Memory B cell (primary cell): Measurements from ENCODE around the gene KRTAP10-10.

Experiments
- ATAC-seq: fragments of 150-1000 bp; cut with Tn5 transposase; 2 replicates; pipeline ENCODE4 v1.10.0; 2021; ENCODE audit warnings: low read depth, mild to moderate bottlenecking, moderate library complexity
- DNase-seq, 2 donors: peaks; one replicate each; pipeline ENCODE4 v3.0.0; 2022; ENCODE audit warnings: low spot score in 2 of 2
- H3K27ac Mint-ChIP-seq: one replicate; pipeline ENCODE4 v1.8.0; 2022; ENCODE audit warnings: mild to moderate bottlenecking, moderate library complexity, mixed read lengths
- H3K27me3 Mint-ChIP-seq: one replicate; pipeline ENCODE4 v1.8.0; 2022; ENCODE audit warnings: mixed read lengths
- H3K36me3 Mint-ChIP-seq: one replicate; pipeline ENCODE4 v1.8.0; 2022; ENCODE audit warnings: mild to moderate bottlenecking, mixed read lengths
- H3K4me1 Mint-ChIP-seq: one replicate; pipeline ENCODE4 v1.8.0; 2022; ENCODE audit warnings: mixed read lengths
- H3K4me3 Mint-ChIP-seq: one replicate; pipeline ENCODE4 v1.8.0; 2022; ENCODE audit warnings: mild to moderate bottlenecking, moderate library complexity, mixed read lengths
- H3K9me3 Mint-ChIP-seq: one replicate; pipeline ENCODE4 v1.8.0; 2022; ENCODE audit warnings: mixed read lengths

KRTAP10-10 gene

DNA sequence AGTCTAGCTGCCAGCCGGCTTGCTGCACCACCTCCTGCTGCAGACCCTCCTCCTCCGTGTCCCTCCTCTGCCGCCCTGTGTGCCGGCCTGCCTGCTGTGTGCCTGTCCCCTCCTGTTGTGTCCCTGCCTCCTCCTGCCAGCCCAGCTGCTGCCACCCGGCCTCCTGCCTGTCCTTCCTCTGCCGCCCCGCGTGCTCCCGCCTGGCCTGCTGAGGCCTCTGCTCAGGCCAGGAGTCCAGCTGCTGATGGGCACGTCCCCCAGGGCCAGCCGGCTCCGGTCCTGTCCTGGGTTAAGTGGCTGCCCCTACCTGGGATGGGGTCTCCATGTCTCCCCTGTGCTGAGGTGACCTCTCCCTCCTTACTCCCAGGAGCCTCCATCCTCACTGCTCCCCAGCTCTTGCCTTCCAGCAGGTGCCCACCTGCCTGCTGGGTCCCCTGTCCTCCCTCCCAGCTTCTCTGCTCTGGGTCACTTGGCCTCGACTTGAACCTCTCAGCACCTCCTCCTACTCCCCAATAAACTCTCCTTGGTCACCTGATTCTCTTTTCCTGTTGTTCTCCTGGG lies 24.4 kb upstream of the KRTAP10-10 start:
- no peak overlapping the region for H3K27ac Mint-ChIP-seq
- H3K36me3 Mint-ChIP-seq, result peaks cover 9% of the 10 kb centered on the region
- H3K4me3 Mint-ChIP-seq, result no peak overlapping the region

DNA sequence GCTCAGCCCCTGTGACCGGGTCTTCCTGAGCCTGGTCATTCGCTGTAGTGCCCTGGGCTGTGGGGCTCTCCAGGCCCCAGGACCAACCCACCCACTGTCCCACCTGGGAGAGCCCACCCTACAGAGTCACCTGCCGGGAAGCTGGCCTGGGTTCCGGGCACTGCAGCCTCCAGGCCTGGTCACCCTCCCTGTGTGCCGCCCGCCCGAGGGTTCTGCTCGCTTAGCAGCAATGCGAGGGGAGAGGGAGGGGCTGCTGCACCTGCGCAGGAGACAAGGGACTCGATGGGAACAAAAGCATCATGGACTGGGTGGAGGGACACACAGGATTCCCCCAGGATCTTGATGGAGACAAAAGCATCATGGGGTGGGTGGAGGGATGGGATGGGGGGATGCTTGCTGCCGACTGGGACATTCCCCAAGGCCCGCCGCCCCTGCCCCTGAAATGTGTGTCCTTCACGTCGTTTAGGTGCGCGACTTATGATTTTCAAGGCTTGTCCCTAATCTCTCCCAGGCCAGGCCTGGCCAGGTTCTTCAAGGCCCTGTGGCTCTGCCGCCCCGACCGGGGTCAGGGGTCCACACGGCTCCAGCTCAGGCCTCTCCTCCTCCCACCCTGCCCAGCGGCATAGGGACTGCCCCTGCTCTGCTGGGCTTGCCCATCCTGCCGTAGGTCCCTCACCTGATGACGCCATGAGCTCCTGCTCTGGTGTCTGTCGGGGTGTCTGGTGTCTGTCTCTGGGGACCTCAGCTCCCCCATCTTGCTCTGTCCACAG lies 23.6 kb upstream of the KRTAP10-10 start:
- no peak for ATAC-seq
- peaks cover 15% of the 10 kb centered on the region for H3K9me3 Mint-ChIP-seq
- H3K27me3 Mint-ChIP-seq, result peaks cover 15% of the 10 kb centered on the region
- H3K4me3 Mint-ChIP-seq, result no peak overlapping the region
- peaks cover 2% of the 10 kb centered on the region for H3K4me1 Mint-ChIP-seq
- DNase-seq, result peak in 1 of 2 donors; percentile 8
- H3K27ac Mint-ChIP-seq, result no peak overlapping the region
- peaks cover 9% of the 10 kb centered on the region for H3K36me3 Mint-ChIP-seq

More for the DNA sequence above, 24.4 kb upstream of the KRTAP10-10 start:
- ATAC-seq, result no peak
- DNase-seq, result no peak
- H3K4me1 Mint-ChIP-seq, result no peaks in the 10 kb centered on the region
- peaks cover 18% of the 10 kb centered on the region for H3K27me3 Mint-ChIP-seq
- H3K9me3 Mint-ChIP-seq, result peaks cover 15% of the 10 kb centered on the region

DNA sequence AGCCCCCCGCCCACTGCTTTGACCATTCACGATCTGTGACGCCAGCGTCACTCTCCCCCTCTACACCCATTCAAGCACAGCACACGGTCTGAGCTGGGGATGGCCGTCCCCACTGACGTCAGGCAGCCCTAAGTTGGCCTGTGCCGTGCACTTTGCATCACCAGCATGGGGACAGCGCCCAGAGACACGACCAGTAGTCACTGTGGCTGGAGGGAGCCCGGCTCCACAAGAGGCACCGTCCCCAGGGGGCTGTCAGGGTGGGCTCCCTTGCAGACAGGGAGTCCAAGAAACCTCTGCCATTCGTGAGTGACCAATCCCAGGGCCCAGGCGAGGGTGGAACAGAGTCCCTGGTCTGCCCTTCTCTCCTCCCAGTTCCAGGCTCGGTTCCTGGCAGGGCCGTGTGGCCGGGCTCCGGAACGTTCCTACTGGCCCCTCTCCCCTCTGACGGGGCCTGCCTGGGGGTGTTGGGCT lies 23.0 kb upstream of the KRTAP10-10 start:
- peaks cover 14% of the 10 kb centered on the region for H3K27me3 Mint-ChIP-seq
- DNase-seq, result no peak
- H3K36me3 Mint-ChIP-seq, result peaks cover 6% of the 10 kb centered on the region
- no peak overlapping the region for H3K4me3 Mint-ChIP-seq
- no peak for ATAC-seq
- H3K4me1 Mint-ChIP-seq, result peaks cover 8% of the 10 kb centered on the region
- H3K9me3 Mint-ChIP-seq, result peaks cover 10% of the 10 kb centered on the region
- H3K27ac Mint-ChIP-seq, result no peak overlapping the region

DNA sequence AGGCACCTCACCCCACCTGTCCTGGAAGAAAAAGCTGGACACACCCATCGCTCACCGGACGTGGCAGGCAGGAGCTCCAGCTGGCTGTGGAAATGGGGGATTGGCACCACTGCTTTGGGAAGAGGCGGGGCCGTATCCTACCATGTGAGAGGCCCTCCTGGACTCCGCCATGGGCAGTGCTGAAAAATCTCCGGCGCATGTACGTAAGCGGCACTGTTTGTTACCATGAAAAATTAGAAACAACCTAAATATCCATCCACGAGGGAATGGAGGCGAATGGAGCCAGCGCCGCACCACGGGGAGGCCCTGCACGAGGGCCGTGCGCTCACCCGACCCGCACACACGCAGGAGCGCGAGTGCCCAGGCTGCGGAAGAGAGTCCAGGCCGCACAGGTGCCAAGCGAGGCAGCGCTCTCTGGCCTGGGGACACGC lies 22.2 kb upstream of the KRTAP10-10 start:
- Mint-ChIP-seq H3K36me3 (peaks cover 13% of the 10 kb centered on the region), H3K4me3 (no peak overlapping the region), H3K27me3 (peaks cover 14% of the 10 kb centered on the region), H3K27ac (no peak overlapping the region), H3K4me1 (peaks cover 9% of the 10 kb centered on the region), H3K9me3 (peaks cover 11% of the 10 kb centered on the region)
- no peak for DNase-seq
- no peak for ATAC-seq

DNA sequence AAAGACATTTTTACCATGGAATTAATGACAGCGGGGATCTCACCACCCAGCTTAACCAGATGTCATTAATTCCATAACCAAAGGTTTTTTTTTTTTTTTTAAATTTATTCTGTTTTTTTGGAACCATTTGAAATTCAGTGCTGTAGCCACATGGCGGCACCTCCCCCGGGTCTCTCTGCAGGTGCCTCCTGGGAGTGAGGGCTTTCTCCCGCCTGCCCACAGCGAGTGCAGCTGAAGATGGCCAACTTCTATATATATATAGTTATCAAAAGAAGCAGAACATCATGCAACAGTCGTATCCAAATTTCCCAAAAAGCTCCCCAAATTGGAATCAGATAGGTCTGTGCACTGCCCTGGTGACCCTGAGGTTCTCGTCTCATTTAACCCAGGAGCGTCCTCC lies 21.7 kb upstream of the KRTAP10-10 start:
- H3K27me3 Mint-ChIP-seq, result peaks cover 14% of the 10 kb centered on the region
- no peak overlapping the region for H3K4me3 Mint-ChIP-seq
- ATAC-seq (no peak), DNase-seq (no peak)
- peaks cover 14% of the 10 kb centered on the region for H3K36me3 Mint-ChIP-seq
- H3K27ac Mint-ChIP-seq, result no peak overlapping the region
- peaks cover 9% of the 10 kb centered on the region for H3K4me1 Mint-ChIP-seq
- peaks cover 13% of the 10 kb centered on the region for H3K9me3 Mint-ChIP-seq

DNA sequence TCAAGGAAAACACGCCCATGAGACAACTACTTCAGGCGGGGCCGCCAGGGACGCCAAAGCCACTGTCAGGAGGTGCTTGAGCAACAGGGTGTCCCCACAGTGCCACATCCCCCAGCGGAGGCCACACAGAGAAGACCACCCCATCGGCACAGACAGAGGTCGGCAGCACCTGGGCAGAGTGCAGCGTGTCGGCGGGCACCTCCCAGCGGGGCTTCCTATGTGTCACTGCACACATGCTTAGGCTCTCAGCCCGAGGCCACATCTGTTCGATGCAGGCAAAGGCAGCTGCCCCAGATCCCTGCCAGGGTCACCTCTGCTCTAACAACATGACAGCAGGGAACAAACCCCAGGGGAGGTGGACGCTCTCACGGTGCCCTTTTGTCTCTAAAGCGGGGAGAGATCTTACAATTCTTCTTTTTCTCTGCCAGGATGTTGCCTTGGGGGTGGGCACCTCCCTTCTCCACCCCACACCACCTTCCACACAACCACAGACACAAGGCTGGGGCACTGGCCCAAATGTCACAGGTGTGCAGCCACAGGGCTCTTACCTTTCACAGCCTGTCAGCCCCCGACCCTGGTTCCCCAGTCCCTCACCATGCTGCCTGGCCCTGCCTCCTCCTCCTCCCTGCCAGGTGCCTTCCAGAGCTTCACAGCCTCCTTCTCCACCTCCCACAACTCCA lies 21.1 kb upstream of the KRTAP10-10 start:
- H3K27me3 Mint-ChIP-seq, result peaks cover 14% of the 10 kb centered on the region
- no peak overlapping the region for H3K4me3 Mint-ChIP-seq
- peaks cover 9% of the 10 kb centered on the region for H3K4me1 Mint-ChIP-seq
- DNase-seq (no peak), ATAC-seq (no peak)
- peaks cover 19% of the 10 kb centered on the region for H3K36me3 Mint-ChIP-seq
- H3K9me3 Mint-ChIP-seq, result peaks cover 16% of the 10 kb centered on the region
- no peak overlapping the region for H3K27ac Mint-ChIP-seq

DNA sequence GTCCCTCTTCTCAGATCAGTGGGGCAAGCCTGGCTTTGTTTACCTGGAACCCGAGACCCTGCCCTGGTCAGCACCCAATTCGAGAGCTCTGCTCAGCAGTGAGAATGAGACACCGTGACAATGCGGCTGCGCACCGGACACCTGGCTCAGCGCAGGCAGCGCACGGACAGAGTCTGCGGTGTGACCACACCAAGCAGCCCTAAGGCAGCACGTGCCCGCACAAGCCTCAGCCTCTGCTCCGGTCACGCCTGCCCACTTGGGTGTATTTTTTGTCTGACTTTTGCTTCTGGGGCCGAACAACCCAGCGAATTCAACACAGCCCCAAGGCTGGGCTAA lies 20.6 kb upstream of the KRTAP10-10 start:
- ATAC-seq, result no peak

DNA sequence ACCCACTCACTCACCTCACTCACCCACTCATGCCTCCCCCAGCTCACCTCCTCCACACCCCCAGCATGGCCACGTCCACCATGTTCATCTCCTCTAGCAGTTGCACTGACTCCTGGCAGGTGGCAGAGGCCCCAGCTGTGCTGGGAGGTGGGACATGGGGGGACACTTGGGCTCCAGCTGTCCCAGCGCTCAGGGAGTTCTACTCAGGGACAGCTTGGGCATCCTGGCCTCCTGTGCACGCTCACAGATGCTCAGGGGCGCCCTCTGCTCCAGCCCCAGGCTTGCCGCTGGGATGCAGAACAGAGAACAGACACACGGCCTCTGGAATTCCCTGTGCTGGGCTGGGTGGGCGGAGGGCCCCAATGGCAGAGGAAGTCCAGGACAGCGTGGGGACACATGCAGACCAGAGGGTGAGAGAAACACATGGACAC lies 20.1 kb upstream of the KRTAP10-10 start:
- Mint-ChIP-seq H3K27ac (no peak overlapping the region), H3K36me3 (peaks cover 19% of the 10 kb centered on the region), H3K27me3 (peaks cover 14% of the 10 kb centered on the region), H3K4me3 (no peak overlapping the region), H3K4me1 (peaks cover 9% of the 10 kb centered on the region), H3K9me3 (peaks cover 16% of the 10 kb centered on the region)
- ATAC-seq (no peak), DNase-seq (no peak)

More for the DNA sequence above, 20.6 kb upstream of the KRTAP10-10 start:
- Mint-ChIP-seq H3K27ac (no peak overlapping the region), H3K27me3 (peaks cover 14% of the 10 kb centered on the region), H3K4me1 (peaks cover 9% of the 10 kb centered on the region), H3K9me3 (peaks cover 16% of the 10 kb centered on the region), H3K36me3 (peaks cover 19% of the 10 kb centered on the region), H3K4me3 (no peak overlapping the region)
- DNase-seq, result no peak

DNA sequence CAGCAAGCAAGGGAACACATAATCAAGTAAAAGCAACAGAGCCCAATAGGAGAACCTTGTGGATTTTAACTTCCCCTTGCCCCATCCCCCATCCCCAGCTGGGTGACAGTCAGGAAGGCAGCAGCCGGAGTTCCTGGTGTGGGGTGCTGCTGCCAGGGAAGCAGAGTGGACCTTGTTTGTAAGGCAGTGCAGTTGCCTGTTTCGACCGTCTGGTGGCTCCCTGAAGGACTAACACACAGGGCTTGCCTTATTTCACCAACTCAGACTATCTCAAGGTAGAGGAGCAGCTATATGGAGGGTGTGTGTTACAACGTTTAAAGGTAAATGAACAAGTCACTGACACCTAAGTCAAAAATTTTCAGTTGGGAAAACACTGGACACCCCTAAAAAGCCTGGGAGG lies 18.7 kb upstream of the KRTAP10-10 start:
- ATAC-seq, result no peak
- Mint-ChIP-seq H3K4me3 (no peak overlapping the region), H3K4me1 (peaks cover 9% of the 10 kb centered on the region), H3K36me3 (peaks cover 15% of the 10 kb centered on the region), H3K27me3 (peaks cover 13% of the 10 kb centered on the region), H3K27ac (peak overlapping the region; percentile 45), H3K9me3 (peaks cover 21% of the 10 kb centered on the region)
- DNase-seq, result no peak

DNA sequence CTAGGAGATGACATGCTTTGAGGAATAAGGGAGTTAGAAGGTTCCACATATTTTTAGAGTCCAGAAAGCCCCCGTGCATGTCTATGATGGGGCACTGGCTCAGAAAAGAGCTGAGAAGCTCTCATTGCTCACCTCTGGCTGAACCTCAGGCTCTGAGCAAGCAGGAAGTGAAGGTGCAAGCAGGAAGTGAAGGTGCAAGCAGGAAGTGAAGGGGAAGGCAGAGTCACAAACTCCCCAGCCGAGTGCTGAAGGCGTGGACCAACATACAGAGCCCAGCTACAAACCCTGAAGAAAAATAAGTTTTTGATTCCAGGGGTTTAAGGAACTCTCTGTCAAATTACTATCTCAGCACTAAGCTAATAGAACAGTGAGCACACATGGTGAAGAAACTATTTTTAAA lies 18.2 kb upstream of the KRTAP10-10 start:
- ATAC-seq (peak; percentile 83), DNase-seq (no peak)
- peaks cover 9% of the 10 kb centered on the region for H3K4me1 Mint-ChIP-seq
- H3K36me3 Mint-ChIP-seq, result peaks cover 16% of the 10 kb centered on the region
- H3K27ac Mint-ChIP-seq, result peak overlapping the region; percentile 45
- H3K9me3 Mint-ChIP-seq, result peaks cover 25% of the 10 kb centered on the region
- peaks cover 10% of the 10 kb centered on the region for H3K27me3 Mint-ChIP-seq
- H3K4me3 Mint-ChIP-seq, result peak overlapping the region; percentile 7

DNA sequence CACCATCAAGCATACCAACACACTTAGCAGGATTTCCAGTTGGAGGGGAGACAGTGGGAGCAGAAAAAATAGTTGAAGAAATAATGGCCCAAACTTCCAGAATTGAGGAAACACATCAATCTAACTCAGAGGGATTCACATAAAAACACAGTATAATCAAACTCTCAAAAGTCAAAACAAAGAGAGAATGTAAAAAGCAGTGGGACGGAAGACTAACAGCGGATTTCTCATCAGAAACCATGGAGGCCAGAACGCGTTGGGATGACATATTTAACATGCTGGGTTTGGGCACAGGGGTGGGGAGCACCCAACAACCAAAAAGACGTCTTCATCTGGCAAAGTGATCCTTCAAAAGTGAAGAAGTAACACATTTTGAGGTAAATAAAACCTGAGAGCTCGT lies 17.3 kb upstream of the KRTAP10-10 start:
- Mint-ChIP-seq H3K36me3 (peaks cover 20% of the 10 kb centered on the region), H3K4me3 (no peak overlapping the region), H3K9me3 (peaks cover 32% of the 10 kb centered on the region), H3K4me1 (peaks cover 9% of the 10 kb centered on the region), H3K27ac (no peak overlapping the region), H3K27me3 (peaks cover 10% of the 10 kb centered on the region)
- DNase-seq, result no peak
- ATAC-seq, result no peak

DNA sequence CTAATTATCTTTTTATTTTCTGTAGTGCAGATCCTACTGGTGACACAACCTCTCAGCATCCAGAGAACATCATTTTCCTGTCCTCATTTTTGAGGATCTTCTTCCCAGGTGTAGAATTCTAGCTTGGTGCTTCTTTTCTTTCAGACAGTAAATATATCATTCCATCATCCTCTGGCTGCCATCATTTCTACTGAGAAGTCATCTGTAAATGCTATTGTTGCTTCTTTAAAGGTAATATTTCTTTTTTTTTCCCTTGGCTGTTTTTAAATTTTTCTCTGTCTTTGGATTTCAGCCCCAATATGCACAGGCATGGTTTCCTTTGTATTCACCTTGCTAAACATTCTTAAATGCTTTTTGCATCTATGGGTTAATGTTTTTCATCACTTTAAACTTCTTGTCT lies 13.6 kb upstream of the KRTAP10-10 start:
- Mint-ChIP-seq H3K4me1 (peaks cover 7% of the 10 kb centered on the region), H3K27me3 (peaks cover 15% of the 10 kb centered on the region), H3K9me3 (peaks cover 32% of the 10 kb centered on the region), H3K4me3 (no peak overlapping the region), H3K27ac (no peak overlapping the region), H3K36me3 (peaks cover 20% of the 10 kb centered on the region)
- ATAC-seq (no peak), DNase-seq (no peak)

DNA sequence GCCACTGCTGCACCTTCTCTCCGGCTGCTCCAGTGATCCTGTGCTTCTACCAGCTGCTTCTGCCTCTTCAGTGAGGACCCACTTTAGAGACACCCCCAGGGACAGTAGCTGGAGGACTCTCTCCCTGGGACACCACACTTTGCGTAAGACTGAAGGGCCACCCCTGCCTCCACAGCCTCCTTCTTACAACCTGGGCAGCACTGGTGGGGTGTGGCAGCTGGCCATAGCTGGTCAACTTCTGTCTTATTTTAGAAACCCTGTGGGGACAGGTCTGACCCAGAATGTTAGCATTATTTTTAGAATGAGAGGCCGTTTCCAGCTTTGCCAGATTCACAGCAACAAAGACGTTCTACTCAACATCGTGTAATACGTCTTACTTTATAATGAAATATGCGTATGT lies 11.4 kb upstream of the KRTAP10-10 start:
- Mint-ChIP-seq H3K27ac (no peak overlapping the region), H3K27me3 (peaks cover 15% of the 10 kb centered on the region), H3K9me3 (peaks cover 28% of the 10 kb centered on the region), H3K4me3 (no peak overlapping the region), H3K36me3 (peaks cover 10% of the 10 kb centered on the region), H3K4me1 (peaks cover 7% of the 10 kb centered on the region)
- DNase-seq (no peak), ATAC-seq (no peak)

DNA sequence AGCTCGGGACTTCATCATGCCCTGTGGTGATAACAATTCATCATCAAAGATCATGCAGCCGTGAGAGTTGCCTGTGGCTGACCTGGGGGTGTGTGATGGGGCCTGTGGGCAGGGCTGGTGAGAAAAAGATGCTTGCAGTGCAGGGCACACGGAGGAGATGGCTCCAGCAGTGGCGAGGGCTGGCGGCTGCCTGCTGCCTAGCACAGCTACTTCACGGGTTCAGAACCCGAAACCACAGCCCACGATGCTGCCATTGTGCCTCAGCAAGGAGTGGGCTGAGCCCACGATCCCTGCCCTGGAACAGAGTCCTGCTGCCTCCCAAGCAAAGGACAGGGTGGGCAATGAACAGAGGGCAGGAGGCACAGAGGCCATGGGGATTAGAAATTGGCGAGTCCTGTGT lies 10.9 kb upstream of the KRTAP10-10 start:
- no peak overlapping the region for H3K4me3 Mint-ChIP-seq
- ATAC-seq (no peak), DNase-seq (no peak)
- peaks cover 15% of the 10 kb centered on the region for H3K27me3 Mint-ChIP-seq
- H3K4me1 Mint-ChIP-seq, result peaks cover 7% of the 10 kb centered on the region
- peaks cover 12% of the 10 kb centered on the region for H3K36me3 Mint-ChIP-seq
- no peak overlapping the region for H3K27ac Mint-ChIP-seq
- peaks cover 31% of the 10 kb centered on the region for H3K9me3 Mint-ChIP-seq
